GM23338 (cell line): ENCODE results near the gene HAGH.

Experiments used
- CREB1 ChIP-seq: fragments of 250-450 bp; sonication (Bioruptor Pico); IDR thresholded peaks from 2 replicates; pipeline ENCODE4 v1.5.0; 2020; ENCODE audit warnings: low read depth, mild to moderate bottlenecking, moderate library complexity
- EZH2 ChIP-seq: fragments of 200-600 bp; sonication (generic); IDR thresholded peaks from one replicate; pipeline ENCODE4 v1.8.0; 2017; ENCODE audit warnings: antibody characterized with exemption, mild to moderate bottlenecking, low read depth; ENCODE audit not compliant: unreplicated experiment
- EZH2phosphoT487 ChIP-seq: fragments of 200-600 bp; sonication (generic); IDR thresholded peaks from one replicate; pipeline ENCODE4 v1.8.1; 2018; ENCODE audit warnings: antibody characterized with exemption; ENCODE audit not compliant: unreplicated experiment
- POLR2AphosphoS5 ChIP-seq: IDR thresholded peaks from 2 replicates; pipeline ENCODE4 v1.6.1; 2016; ENCODE audit warnings: antibody characterized with exemption, low read depth
- STAT1 ChIP-seq: IDR thresholded peaks from one replicate; pipeline ENCODE4 v1.6.1; 2016; ENCODE audit warnings: antibody characterized with exemption; ENCODE audit not compliant: unreplicated experiment
- ZNF331 ChIP-seq: fragments of 250-450 bp; sonication (Bioruptor Pico); IDR thresholded peaks from 2 replicates; pipeline ENCODE4 v1.5.0; 2020; ENCODE audit warnings: low read depth, mild to moderate bottlenecking, moderate library complexity
- TF ChIP-seq, protein P1 (sequence below), 2 experiments: fragments of 200-600 bp in 1 of 2; sonication (generic) in 1 of 2; conservative IDR thresholded peaks; 2 replicates each; pipeline versions ENCODE4 v1.5.1 to v1.6.1; 2016 to 2017; ENCODE audit warnings: antibody characterized with exemption in 2 of 2, low read depth in 2 of 2, mild to moderate bottlenecking in 2 of 2, moderate library complexity in 1 of 2
- TF ChIP-seq, protein P2 (sequence below): IDR thresholded peaks from one replicate; pipeline ENCODE4 v1.6.1; 2018; ENCODE audit warnings: antibody characterized with exemption; ENCODE audit not compliant: unreplicated experiment

DNA sequence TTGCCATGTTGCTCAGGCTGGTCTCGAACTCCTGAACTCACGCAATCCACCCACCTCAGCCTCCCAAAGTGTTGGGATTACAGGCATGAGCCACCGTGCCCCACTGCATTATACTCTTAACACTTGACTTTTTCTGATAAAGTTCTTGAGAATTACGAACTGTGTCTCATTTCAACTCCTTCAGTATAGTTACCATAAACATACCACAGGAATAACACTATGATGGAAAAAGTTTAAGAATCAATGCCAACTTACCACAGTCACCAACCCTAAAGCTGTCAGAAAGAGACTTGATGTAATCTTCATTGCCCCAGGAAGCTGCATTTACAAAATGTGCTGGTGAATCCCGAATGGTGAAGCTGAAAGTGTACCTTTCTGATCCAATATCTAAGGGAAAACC lies 35.1 kb upstream of the HAGH start:
- TF ChIP-seq, protein P1, sequence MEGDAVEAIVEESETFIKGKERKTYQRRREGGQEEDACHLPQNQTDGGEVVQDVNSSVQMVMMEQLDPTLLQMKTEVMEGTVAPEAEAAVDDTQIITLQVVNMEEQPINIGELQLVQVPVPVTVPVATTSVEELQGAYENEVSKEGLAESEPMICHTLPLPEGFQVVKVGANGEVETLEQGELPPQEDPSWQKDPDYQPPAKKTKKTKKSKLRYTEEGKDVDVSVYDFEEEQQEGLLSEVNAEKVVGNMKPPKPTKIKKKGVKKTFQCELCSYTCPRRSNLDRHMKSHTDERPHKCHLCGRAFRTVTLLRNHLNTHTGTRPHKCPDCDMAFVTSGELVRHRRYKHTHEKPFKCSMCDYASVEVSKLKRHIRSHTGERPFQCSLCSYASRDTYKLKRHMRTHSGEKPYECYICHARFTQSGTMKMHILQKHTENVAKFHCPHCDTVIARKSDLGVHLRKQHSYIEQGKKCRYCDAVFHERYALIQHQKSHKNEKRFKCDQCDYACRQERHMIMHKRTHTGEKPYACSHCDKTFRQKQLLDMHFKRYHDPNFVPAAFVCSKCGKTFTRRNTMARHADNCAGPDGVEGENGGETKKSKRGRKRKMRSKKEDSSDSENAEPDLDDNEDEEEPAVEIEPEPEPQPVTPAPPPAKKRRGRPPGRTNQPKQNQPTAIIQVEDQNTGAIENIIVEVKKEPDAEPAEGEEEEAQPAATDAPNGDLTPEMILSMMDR (conservative IDR thresholded peaks at IDR 0.05; ENCODE audit: low read depth in 2 of 2), result no peak
- TF ChIP-seq EZH2phosphoT487 (no peak), EZH2 (no peak), POLR2AphosphoS5 (no peak), ZNF331 (CRISPR knock-in tag) (no peak), STAT1 (no peak), CREB1 (CRISPR knock-in tag) (no peak)
- TF ChIP-seq, protein P2, sequence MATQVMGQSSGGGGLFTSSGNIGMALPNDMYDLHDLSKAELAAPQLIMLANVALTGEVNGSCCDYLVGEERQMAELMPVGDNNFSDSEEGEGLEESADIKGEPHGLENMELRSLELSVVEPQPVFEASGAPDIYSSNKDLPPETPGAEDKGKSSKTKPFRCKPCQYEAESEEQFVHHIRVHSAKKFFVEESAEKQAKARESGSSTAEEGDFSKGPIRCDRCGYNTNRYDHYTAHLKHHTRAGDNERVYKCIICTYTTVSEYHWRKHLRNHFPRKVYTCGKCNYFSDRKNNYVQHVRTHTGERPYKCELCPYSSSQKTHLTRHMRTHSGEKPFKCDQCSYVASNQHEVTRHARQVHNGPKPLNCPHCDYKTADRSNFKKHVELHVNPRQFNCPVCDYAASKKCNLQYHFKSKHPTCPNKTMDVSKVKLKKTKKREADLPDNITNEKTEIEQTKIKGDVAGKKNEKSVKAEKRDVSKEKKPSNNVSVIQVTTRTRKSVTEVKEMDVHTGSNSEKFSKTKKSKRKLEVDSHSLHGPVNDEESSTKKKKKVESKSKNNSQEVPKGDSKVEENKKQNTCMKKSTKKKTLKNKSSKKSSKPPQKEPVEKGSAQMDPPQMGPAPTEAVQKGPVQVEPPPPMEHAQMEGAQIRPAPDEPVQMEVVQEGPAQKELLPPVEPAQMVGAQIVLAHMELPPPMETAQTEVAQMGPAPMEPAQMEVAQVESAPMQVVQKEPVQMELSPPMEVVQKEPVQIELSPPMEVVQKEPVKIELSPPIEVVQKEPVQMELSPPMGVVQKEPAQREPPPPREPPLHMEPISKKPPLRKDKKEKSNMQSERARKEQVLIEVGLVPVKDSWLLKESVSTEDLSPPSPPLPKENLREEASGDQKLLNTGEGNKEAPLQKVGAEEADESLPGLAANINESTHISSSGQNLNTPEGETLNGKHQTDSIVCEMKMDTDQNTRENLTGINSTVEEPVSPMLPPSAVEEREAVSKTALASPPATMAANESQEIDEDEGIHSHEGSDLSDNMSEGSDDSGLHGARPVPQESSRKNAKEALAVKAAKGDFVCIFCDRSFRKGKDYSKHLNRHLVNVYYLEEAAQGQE, result no peak
